ENCODE measurements around the gene ZNG1F. TPM values are rescaled to one million over a fixed set of nuclear protein-coding genes. Genes with fewer than 3 reads are reported as not detected.
"Not testable (repeated sequence)": the region's sequence is repeated elsewhere in the genome, so short reads cannot be mapped to it uniquely, and the experiment has no call there.

Gene ZNG1F
- total RNA-seq, 1 experiment from 2014 or later, result 0.07 TPM

GRCh38 chr9:41094010-41094773 lies 94.9 kb downstream of the ZNG1F start:
- in situ Hi-C loops (cut with HindIII; ENCODE audit: low pct_unique_long_range_greater_than_20kb, low sequenced_read_pairs); DNase-seq (ENCODE audit: low read depth): not testable (repeated sequence)

- DNase-seq (ENCODE audit: low read depth); in situ Hi-C loops (cut with HindIII; ENCODE audit: low pct_unique_long_range_greater_than_20kb, low sequenced_read_pairs): not testable (repeated sequence)
These were observed 98.2 kb downstream of the ZNG1F start for GRCh38 chr9:41090922-41091321.

GRCh38 chr9:41090386-41090785 lies 98.7 kb downstream of the ZNG1F start:
- DNase-seq (ENCODE audit: low read depth); in situ Hi-C loops (cut with HindIII; ENCODE audit: low pct_unique_long_range_greater_than_20kb, low sequenced_read_pairs): not testable (repeated sequence)

- in situ Hi-C loops (cut with HindIII; ENCODE audit: low pct_unique_long_range_greater_than_20kb, low sequenced_read_pairs); DNase-seq (ENCODE audit: low read depth): not testable (repeated sequence)
These were observed 100.6 kb downstream of the ZNG1F start for GRCh38 chr9:41088450-41089059.

GRCh38 chr9:41087929-41088328 lies 101.2 kb downstream of the ZNG1F start:
- in situ Hi-C loops (cut with HindIII; ENCODE audit: low pct_unique_long_range_greater_than_20kb, low sequenced_read_pairs); DNase-seq (ENCODE audit: low read depth): not testable (repeated sequence)

GRCh38 chr9:41087157-41087780 lies 101.8 kb downstream of the ZNG1F start:
- DNase-seq (ENCODE audit: low read depth); in situ Hi-C loops (cut with HindIII; ENCODE audit: low pct_unique_long_range_greater_than_20kb, low sequenced_read_pairs): not testable (repeated sequence)

GRCh38 chr9:41086685-41087084 lies 102.4 kb downstream of the ZNG1F start:
- in situ Hi-C loops (cut with HindIII; ENCODE audit: low pct_unique_long_range_greater_than_20kb, low sequenced_read_pairs); DNase-seq (ENCODE audit: low read depth): not testable (repeated sequence)

- in situ Hi-C loops (cut with HindIII; ENCODE audit: low pct_unique_long_range_greater_than_20kb, low sequenced_read_pairs); DNase-seq (ENCODE audit: low read depth): not testable (repeated sequence)
These were observed 102.9 kb downstream of the ZNG1F start for GRCh38 chr9:41086215-41086614.

- in situ Hi-C loops (cut with HindIII; ENCODE audit: low pct_unique_long_range_greater_than_20kb, low sequenced_read_pairs); DNase-seq (ENCODE audit: low read depth): not testable (repeated sequence)
These were observed 106.8 kb downstream of the ZNG1F start for GRCh38 chr9:41082358-41082757.

Other genes with a start within 250 kb of the ZNG1F start
- not detected in 2 replicates for gene FOXD4L6, start 60.6 kb downstream of the ZNG1F start, total RNA-seq (2014; rRNA removed; shearing (Covaris generic); ENCODE audit: low replicate concordance)